HCT116 (cell line): ENCODE measurements around the gene USP12.

Experiments used
- ELF1 ChIP-seq: IDR thresholded peaks from 2 replicates; pipeline ENCODE4 v1.6.1; 2012; ENCODE audit warnings: low read depth, borderline replicate concordance
- JUND ChIP-seq: IDR thresholded peaks from 2 replicates; pipeline ENCODE4 v1.6.1; 2012
- POLR2A ChIP-seq: IDR thresholded peaks from 2 replicates; pipeline ENCODE4 v1.7.0; 2011; ENCODE audit warnings: borderline replicate concordance; ENCODE audit not compliant: insufficient read depth, insufficient read length; ENCODE audit errors: extremely low read depth
- POLR2AphosphoS5 ChIP-seq: IDR thresholded peaks from 2 replicates; pipeline ENCODE4 v1.6.1; 2011; ENCODE audit warnings: mild to moderate bottlenecking, low read depth, low read length, moderate library complexity
- TF ChIP-seq, protein P1 (sequence below): IDR thresholded peaks from 2 replicates; pipeline ENCODE4 v1.6.1; 2012
- TF ChIP-seq, protein P2 (sequence below), 3 experiments: fragments of 200-600 bp in 1 of 3; sonication (generic) in 1 of 3; IDR thresholded peaks in 2 of 3; conservative IDR thresholded peaks in 1 of 3; 2 replicates each; pipeline ENCODE4 v1.5.1; 2012 to 2017; ENCODE audit warnings: low read depth in 2 of 3, low read length in 2 of 3, antibody characterized with exemption in 1 of 3, borderline replicate concordance in 1 of 3, control low read depth in 1 of 3, mild to moderate bottlenecking in 1 of 3, mixed read lengths in 1 of 3, mixed run types in 1 of 3, moderate library complexity in 1 of 3; ENCODE audit not compliant: insufficient read depth in 1 of 3
- TF ChIP-seq, protein P3 (sequence below): IDR thresholded peaks from 2 replicates; pipeline ENCODE4 v1.6.1; 2011; ENCODE audit warnings: mild to moderate bottlenecking, low read length, moderate library complexity; ENCODE audit not compliant: insufficient replicate concordance; ENCODE audit errors: extremely low read depth

DNA sequence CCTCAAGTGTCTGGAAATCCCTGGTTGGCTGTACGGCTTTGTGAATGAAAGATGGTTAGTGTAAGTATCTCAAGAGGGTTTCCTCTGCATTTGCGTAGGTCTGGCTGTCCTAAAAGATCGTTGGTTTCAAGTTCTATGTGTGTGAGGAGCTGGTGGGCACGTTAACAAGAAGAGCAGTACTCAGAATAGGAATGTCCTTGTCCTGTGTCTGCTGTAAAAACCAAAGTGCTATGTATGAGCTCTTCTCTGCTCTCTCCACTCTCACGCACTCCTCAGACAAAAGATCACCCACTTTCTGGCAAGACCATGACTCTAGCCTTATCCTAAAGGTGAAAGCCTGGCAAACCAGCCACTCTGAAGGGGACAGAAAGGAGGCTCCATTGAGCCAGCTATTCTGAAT, 39.1 kb downstream of the USP12 start:
- TF ChIP-seq, protein P1, sequence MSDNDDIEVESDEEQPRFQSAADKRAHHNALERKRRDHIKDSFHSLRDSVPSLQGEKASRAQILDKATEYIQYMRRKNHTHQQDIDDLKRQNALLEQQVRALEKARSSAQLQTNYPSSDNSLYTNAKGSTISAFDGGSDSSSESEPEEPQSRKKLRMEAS: no peak
- TF ChIP-seq ELF1 (no peak), JUND (no peak), POLR2AphosphoS5 (no peak), POLR2A (no peak)
- TF ChIP-seq, protein P2, sequence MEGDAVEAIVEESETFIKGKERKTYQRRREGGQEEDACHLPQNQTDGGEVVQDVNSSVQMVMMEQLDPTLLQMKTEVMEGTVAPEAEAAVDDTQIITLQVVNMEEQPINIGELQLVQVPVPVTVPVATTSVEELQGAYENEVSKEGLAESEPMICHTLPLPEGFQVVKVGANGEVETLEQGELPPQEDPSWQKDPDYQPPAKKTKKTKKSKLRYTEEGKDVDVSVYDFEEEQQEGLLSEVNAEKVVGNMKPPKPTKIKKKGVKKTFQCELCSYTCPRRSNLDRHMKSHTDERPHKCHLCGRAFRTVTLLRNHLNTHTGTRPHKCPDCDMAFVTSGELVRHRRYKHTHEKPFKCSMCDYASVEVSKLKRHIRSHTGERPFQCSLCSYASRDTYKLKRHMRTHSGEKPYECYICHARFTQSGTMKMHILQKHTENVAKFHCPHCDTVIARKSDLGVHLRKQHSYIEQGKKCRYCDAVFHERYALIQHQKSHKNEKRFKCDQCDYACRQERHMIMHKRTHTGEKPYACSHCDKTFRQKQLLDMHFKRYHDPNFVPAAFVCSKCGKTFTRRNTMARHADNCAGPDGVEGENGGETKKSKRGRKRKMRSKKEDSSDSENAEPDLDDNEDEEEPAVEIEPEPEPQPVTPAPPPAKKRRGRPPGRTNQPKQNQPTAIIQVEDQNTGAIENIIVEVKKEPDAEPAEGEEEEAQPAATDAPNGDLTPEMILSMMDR (IDR thresholded peaks at IDR 0.05 in 2 of 3, conservative IDR thresholded peaks at IDR 0.05 in 1 of 3; ENCODE audit: borderline replicate concordance in 1 of 3, insufficient read depth in 1 of 3, low read depth in 2 of 3, low read length in 2 of 3): no peak
- TF ChIP-seq, protein P3, sequence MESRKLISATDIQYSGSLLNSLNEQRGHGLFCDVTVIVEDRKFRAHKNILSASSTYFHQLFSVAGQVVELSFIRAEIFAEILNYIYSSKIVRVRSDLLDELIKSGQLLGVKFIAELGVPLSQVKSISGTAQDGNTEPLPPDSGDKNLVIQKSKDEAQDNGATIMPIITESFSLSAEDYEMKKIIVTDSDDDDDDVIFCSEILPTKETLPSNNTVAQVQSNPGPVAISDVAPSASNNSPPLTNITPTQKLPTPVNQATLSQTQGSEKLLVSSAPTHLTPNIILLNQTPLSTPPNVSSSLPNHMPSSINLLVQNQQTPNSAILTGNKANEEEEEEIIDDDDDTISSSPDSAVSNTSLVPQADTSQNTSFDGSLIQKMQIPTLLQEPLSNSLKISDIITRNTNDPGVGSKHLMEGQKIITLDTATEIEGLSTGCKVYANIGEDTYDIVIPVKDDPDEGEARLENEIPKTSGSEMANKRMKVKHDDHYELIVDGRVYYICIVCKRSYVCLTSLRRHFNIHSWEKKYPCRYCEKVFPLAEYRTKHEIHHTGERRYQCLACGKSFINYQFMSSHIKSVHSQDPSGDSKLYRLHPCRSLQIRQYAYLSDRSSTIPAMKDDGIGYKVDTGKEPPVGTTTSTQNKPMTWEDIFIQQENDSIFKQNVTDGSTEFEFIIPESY: no peak
